SK-N-MC (cell line): ENCODE measurements around the gene CRACR2B.

ENCODE experiments used
- DNase-seq: peaks from one replicate; pipeline ENCODE4 v3.0.0-alpha.2; 2011; ENCODE audit warnings: low read depth, low spot score
- H3K27ac ChIP-seq: fragments of 200-600 bp; sonication (generic); 2 replicates; pipeline ENCODE4 v1.5.1; 2016; ENCODE audit warnings: mixed run types
- H3K36me3 ChIP-seq: fragments of 200-600 bp; sonication (generic); 2 replicates; pipeline ENCODE4 v1.6.1; 2017; ENCODE audit warnings: antibody characterized with exemption, low read length, mixed read lengths; ENCODE audit not compliant: insufficient read depth
- H3K4me3 ChIP-seq: fragments of 200-600 bp; sonication (generic); 2 replicates; pipeline ENCODE4 v1.5.1; 2016
- H3K9ac ChIP-seq: fragments of 200-600 bp; sonication (generic); 2 replicates; pipeline ENCODE4 v1.8.0; 2017; ENCODE audit warnings: mixed run types, mixed read lengths; ENCODE audit not compliant: insufficient read length
- H3K9me3 ChIP-seq: fragments of 200-600 bp; sonication (generic); 2 replicates; pipeline ENCODE4 v1.6.1; 2017; ENCODE audit warnings: low read depth, mild to moderate bottlenecking, antibody characterized with exemption, low read length, moderate library complexity, mixed read lengths
- EZH2 ChIP-seq: fragments of 200-600 bp; sonication (generic); IDR thresholded peaks from one replicate; pipeline ENCODE4 v1.6.1; 2017; ENCODE audit warnings: antibody characterized with exemption
- FOXP2 ChIP-seq: optimal IDR thresholded peaks from 2 replicates; pipeline ENCODE3; 2011; ENCODE audit warnings: mild to moderate bottlenecking, moderate library complexity; ENCODE audit not compliant: insufficient read depth; ENCODE audit errors: extremely low read length, control extremely low read depth
- POLR2AphosphoS5 ChIP-seq: IDR thresholded peaks from 2 replicates; pipeline ENCODE4 v1.6.1; 2012; ENCODE audit warnings: mild to moderate bottlenecking, low read depth, low read length, borderline replicate concordance

The CRACR2B gene

GRCh38 chr11:793556-793955, 34.2 kb upstream of the CRACR2B start:
- TF ChIP-seq EZH2 (no peak), FOXP2 (no peak), POLR2AphosphoS5 (no peak)
- Histone ChIP-seq H3K4me3 (no peak overlapping the region), H3K36me3 (no peaks in the 10 kb centered on the region; the same call in 1 of the 2 replicates), H3K9me3 (no peaks in the 10 kb centered on the region), H3K27ac (no peak overlapping the region), H3K9ac (no peak overlapping the region)
- DNase-seq: no peak

- DNase-seq: no peak
- H3K9ac ChIP-seq: no peak overlapping the region
- no peak overlapping the region for H3K4me3 ChIP-seq
- TF ChIP-seq EZH2 (no peak), FOXP2 (no peak)
- no peaks in the 10 kb centered on the region for H3K9me3 ChIP-seq
- no peaks in the 10 kb centered on the region; the same call in 1 of the 2 replicates for H3K36me3 ChIP-seq
- H3K27ac ChIP-seq: no peak overlapping the region
These were observed 33.5 kb upstream of the CRACR2B start for GRCh38 chr11:794013-794765.

GRCh38 chr11:794766-795633, 32.7 kb upstream of the CRACR2B start:
- DNase-seq: no peak
- Histone ChIP-seq H3K9me3 (no peaks in the 10 kb centered on the region), H3K27ac (no peak overlapping the region), H3K4me3 (peak overlapping the region; percentile 94), H3K9ac (no peak overlapping the region), H3K36me3 (no peaks in the 10 kb centered on the region; the same call in 1 of the 2 replicates)
- TF ChIP-seq POLR2AphosphoS5: no peak
- TF ChIP-seq FOXP2: no peak
- TF ChIP-seq EZH2: no peak

GRCh38 chr11:795634-796564, 31.8 kb upstream of the CRACR2B start:
- no peaks in the 10 kb centered on the region for H3K9me3 ChIP-seq
- H3K4me3 ChIP-seq: peak overlapping the region; percentile 94
- H3K9ac ChIP-seq: peak overlapping the region; percentile 60
- H3K27ac ChIP-seq: peak overlapping the region; percentile 89; the same call in 1 of the 2 replicates
- no peaks in the 10 kb centered on the region; the same call in 1 of the 2 replicates for H3K36me3 ChIP-seq
- no peak for DNase-seq
- TF ChIP-seq POLR2AphosphoS5 (peak; percentile 46), EZH2 (no peak), FOXP2 (no peak)

- DNase-seq: no peak
- peak overlapping the region; percentile 94 for H3K4me3 ChIP-seq
- no peaks in the 10 kb centered on the region; the same call in 1 of the 2 replicates for H3K36me3 ChIP-seq
- H3K27ac ChIP-seq: peak overlapping the region; percentile 89
- no peaks in the 10 kb centered on the region for H3K9me3 ChIP-seq
- TF ChIP-seq EZH2: no peak
- TF ChIP-seq FOXP2: no peak
- no peak; the same call in 1 of the 2 replicates for TF ChIP-seq POLR2AphosphoS5
- peak overlapping the region; percentile 12 for H3K9ac ChIP-seq
These were observed 31.0 kb upstream of the CRACR2B start for GRCh38 chr11:796565-797295.

GRCh38 chr11:797296-798092, 30.2 kb upstream of the CRACR2B start:
- Histone ChIP-seq H3K36me3 (no peaks in the 10 kb centered on the region; the same call in 1 of the 2 replicates), H3K9me3 (no peaks in the 10 kb centered on the region), H3K27ac (peak overlapping the region; percentile 89), H3K9ac (peak overlapping the region; percentile 74), H3K4me3 (peak overlapping the region; percentile 94)
- DNase-seq: peak; percentile 56
- TF ChIP-seq FOXP2 (no peak), EZH2 (no peak), POLR2AphosphoS5 (no peak)
